ENCODE results near the gene POLR2L. TPM values are rescaled to one million over a fixed set of nuclear protein-coding genes. Genes with fewer than 3 reads are reported as not detected.

POLR2L gene
- polyA plus RNA-seq, 1 of the 3 experiments (the other 2 are of a cell fraction): 540 TPM

- Histone ChIP-seq H3K27ac (ENCODE audit: low read depth in 2 of 2, low read length in 1 of 2) (peak overlapping the region in 1 of 2 experiments; percentile 65; a peak in 1 of 4 replicates), H3K4me2 (peak overlapping the region; percentile 100), H3K9me2 (no peaks in the 10 kb centered on the region), H3K79me2 (ENCODE audit: insufficient read depth) (peaks cover 50% of the 10 kb centered on the region), H4K20me1 (ENCODE audit: insufficient read depth) (peaks cover 17% of the 10 kb centered on the region), H2AFZ (ENCODE audit: low read depth) (no peak overlapping the region), H3K36me3 (replicated peaks in 1 of 2; ENCODE audit: control insufficient read depth in 1 of 2, insufficient read depth in 2 of 2, low read length in 1 of 2) (peaks cover 2 to 3% of the 10 kb centered on the region in 2 experiments), H3F3A (replicated peaks; ENCODE audit: insufficient read depth) (peaks cover 16% of the 10 kb centered on the region), H3K4me1 (ENCODE audit: control insufficient read depth in 1 of 2, insufficient read depth in 2 of 2, low read depth in 1 of 2, low read length in 1 of 2) (peaks cover 14 to 37% of the 10 kb centered on the region in 2 experiments; a peak in 2 of 4 replicates), H3K27me3 (ENCODE audit: insufficient read depth) (no peaks in the 10 kb centered on the region), H3K4me3 (ENCODE audit: low read depth in 2 of 2, low read length in 1 of 2) (peak overlapping the region in 1 of 2 experiments; percentile 81; a peak in 3 of 4 replicates), H3K9ac (peak overlapping the region; percentile 80; the same call in 1 of the 2 replicates), H3K9me3 (no peaks in the 10 kb centered on the region)
- WGBS (ENCODE audit: low lambda C conversion rate): 60% methylated on average over 26 of the region's 31 CpGs
- CTCF ChIA-PET: interaction anchor here (0.8 to 2.3 kb wide), 4 partner anchors 11 to 27 kb away, joined by 3 to 9 read pairs (median 4); partner anchors contain the start of gene PNPLA2
- POLR2A ChIA-PET: interaction anchor here (1.2 to 2.2 kb wide), 3 partner anchors 10 to 12 kb away, joined by 5 to 9 read pairs (median 6); partner anchors contain the start of genes PNPLA2, POLR2L and TSPAN4
- TF ChIP-seq GABPA (IDR thresholded peaks at IDR 0.05; ENCODE audit: low read depth): no peak
- TF ChIP-seq TCF12 (IDR thresholded peaks at IDR 0.05): peak; percentile 44
- TF ChIP-seq FOSL2 (IDR thresholded peaks at IDR 0.05; ENCODE audit: borderline replicate concordance, low read depth): peak; percentile 57; the same call in 1 of the 2 replicates
- TF ChIP-seq MXI1 (IDR thresholded peaks at IDR 0.05; ENCODE audit: low read depth, low read length): 0 out of 2 replicates have a peak, but pooled peaks have one; percentile 1
- TF ChIP-seq NFIC (IDR thresholded peaks at IDR 0.05; ENCODE audit: borderline replicate concordance): peak; percentile 62
- no peak for DNase-seq
Observed at GRCh38 chr11:831118-831864, 11.0 kb downstream of the POLR2L start.

GRCh38 chr11:830295-831117 lies 11.8 kb downstream of the POLR2L start:
- POLR2A ChIA-PET: interaction anchor here (1.2 to 2.2 kb wide), 3 partner anchors 10 to 12 kb away, joined by 5 to 9 read pairs (median 6); partner anchors contain the start of genes PNPLA2, POLR2L and TSPAN4

More at GRCh38 chr11:830295-831117, 11.8 kb downstream of the POLR2L start:
- WGBS (ENCODE audit: low lambda C conversion rate): 71% methylated on average over 54 of the region's 78 CpGs
- H3F3A ChIP-seq (replicated peaks; ENCODE audit: insufficient read depth): peaks cover 15% of the 10 kb centered on the region
- H4K20me1 ChIP-seq (ENCODE audit: insufficient read depth): peaks cover 15% of the 10 kb centered on the region
- DNase-seq: peak; percentile 85
- no peaks in the 10 kb centered on the region for H3K27me3 ChIP-seq (ENCODE audit: insufficient read depth)
- H2AFZ ChIP-seq (ENCODE audit: low read depth): no peak overlapping the region
- CTCF ChIA-PET: interaction anchor here (0.9 to 2.3 kb wide), 5 partner anchors 10 to 28 kb away, joined by 3 to 9 read pairs (median 3); partner anchors contain the start of genes PNPLA2 and RPLP2
- H3K4me1 ChIP-seq (ENCODE audit: control insufficient read depth in 1 of 2, insufficient read depth in 2 of 2, low read depth in 1 of 2, low read length in 1 of 2): peaks cover 14 to 37% of the 10 kb centered on the region in 2 experiments; a peak in 2 of 4 replicates
- no peak overlapping the region for H3K27ac ChIP-seq (ENCODE audit: low read depth in 2 of 2, low read length in 1 of 2)
- TF ChIP-seq TAF1 (IDR thresholded peaks at IDR 0.05; ENCODE audit: borderline replicate concordance, low read depth, low read length): no peak
- TF ChIP-seq RCOR1 (IDR thresholded peaks at IDR 0.05; ENCODE audit: low read length): no peak
- TF ChIP-seq USF1 (IDR thresholded peaks at IDR 0.05; ENCODE audit: borderline replicate concordance, low read depth): peak; percentile 30; the same call in 1 of the 2 replicates
- no peak overlapping the region for H3K9ac ChIP-seq
- peak overlapping the region in 1 of 2 experiments; percentile 21; a peak in 1 of 4 replicates for H3K4me3 ChIP-seq (ENCODE audit: low read depth in 2 of 2, low read length in 1 of 2)
- peaks cover 42% of the 10 kb centered on the region for H3K79me2 ChIP-seq (ENCODE audit: insufficient read depth)
- H3K9me3 ChIP-seq: no peaks in the 10 kb centered on the region
- H3K9me2 ChIP-seq: no peaks in the 10 kb centered on the region
- peaks cover 0 to 2% of the 10 kb centered on the region in 2 experiments for H3K36me3 ChIP-seq (replicated peaks in 1 of 2; ENCODE audit: control insufficient read depth in 1 of 2, insufficient read depth in 2 of 2, low read length in 1 of 2)
- H3K4me2 ChIP-seq: peak overlapping the region; percentile 100

All from SK-N-SH (cell line).